ENCODE data around the gene TBCEL.

DNA sequence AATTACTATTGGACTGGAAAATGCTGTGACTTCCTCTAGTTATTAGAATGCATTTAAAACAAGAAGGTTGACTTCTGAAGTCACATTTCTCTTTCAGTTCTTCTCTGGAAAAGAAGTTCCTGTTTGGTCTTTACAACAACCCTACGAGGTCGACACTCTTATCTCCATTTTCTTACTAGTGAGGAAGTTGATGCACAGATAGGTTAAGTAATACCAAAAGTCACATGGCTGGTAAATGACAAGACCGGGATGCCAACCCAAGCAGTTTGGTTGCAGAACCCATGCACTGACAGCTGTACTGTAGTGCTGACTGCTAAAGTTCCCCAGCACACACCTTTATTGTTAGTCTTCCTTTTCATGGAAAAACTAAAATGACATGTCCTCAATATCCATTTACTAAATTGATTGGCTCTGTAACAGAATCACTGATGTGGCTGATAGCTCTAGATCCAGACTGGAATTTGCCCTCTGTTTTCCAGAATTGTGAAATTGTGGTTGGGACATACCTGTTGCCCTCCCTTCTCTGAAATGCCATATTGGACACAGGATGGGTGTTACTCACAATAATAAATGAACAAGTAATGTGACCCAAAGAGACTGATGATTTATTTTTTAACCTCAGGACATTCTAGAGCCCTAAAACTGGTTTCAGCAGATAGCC lies 67.7 kb downstream of the TBCEL start:
- no peak for TF ChIP-seq POLR2A (IDR thresholded peaks at IDR 0.05)
- TF ChIP-seq, protein P1, sequence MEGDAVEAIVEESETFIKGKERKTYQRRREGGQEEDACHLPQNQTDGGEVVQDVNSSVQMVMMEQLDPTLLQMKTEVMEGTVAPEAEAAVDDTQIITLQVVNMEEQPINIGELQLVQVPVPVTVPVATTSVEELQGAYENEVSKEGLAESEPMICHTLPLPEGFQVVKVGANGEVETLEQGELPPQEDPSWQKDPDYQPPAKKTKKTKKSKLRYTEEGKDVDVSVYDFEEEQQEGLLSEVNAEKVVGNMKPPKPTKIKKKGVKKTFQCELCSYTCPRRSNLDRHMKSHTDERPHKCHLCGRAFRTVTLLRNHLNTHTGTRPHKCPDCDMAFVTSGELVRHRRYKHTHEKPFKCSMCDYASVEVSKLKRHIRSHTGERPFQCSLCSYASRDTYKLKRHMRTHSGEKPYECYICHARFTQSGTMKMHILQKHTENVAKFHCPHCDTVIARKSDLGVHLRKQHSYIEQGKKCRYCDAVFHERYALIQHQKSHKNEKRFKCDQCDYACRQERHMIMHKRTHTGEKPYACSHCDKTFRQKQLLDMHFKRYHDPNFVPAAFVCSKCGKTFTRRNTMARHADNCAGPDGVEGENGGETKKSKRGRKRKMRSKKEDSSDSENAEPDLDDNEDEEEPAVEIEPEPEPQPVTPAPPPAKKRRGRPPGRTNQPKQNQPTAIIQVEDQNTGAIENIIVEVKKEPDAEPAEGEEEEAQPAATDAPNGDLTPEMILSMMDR (IDR thresholded peaks at IDR 0.05) = no peak

Data from upper lobe of left lung (tissue), 4 donors.